ENCODE results near the gene PTH2R. TPM values are rescaled to one million over a fixed set of nuclear protein-coding genes. Genes with fewer than 3 reads are reported as not detected.

PTH2R gene
- polyA plus RNA-seq, 4 donors, result 0.04 TPM; not detected in 3

DNA sequence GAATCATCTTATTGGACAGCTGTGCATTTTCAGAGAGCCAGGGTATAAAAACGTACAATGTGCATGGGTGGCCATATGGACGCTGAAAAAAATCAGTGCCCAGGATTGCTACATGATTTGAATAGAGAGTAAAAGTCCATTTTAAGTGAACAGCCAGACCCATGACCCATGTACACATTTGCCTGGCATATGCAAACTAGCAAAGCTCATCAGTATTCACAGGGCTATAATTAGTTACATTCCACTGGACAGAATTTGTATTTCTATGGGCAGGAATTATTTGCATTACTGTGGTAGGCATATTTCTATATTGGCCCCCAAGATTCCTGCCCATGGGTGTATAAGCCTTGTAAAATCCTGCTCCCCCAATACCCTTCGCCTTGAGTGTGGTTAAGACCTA lies 78.8 kb downstream of the PTH2R start:
- 83 to 86% (median 85%) methylated on average over 3 of the region's 3 CpGs for WGBS, 3 donors

GRCh38 chr2:208488686-208489564 lies 82.3 kb downstream of the PTH2R start:
- no peaks in the 10 kb centered on the region for H3K4me1 ChIP-seq (ENCODE audit: control insufficient read depth in 3 of 3, insufficient read depth in 2 of 3, low read depth in 1 of 3, low read length in 2 of 3)
- WGBS, 3 donors, result 28 to 50% (median 37%) methylated on average over 12 of the region's 12 CpGs
- peaks cover 0 to 1% (median 0%) of the 10 kb centered on the region in 3 donors for H3K27me3 ChIP-seq (ENCODE audit: control insufficient read depth in 3 of 3, insufficient read depth in 3 of 3, low read length in 3 of 3)
- no peak overlapping the region for H3K4me3 ChIP-seq (ENCODE audit: low read depth in 1 of 3, low read length in 3 of 3)
- H3K27ac ChIP-seq (ENCODE audit: low read depth in 1 of 3, low read length in 2 of 3), result no peak overlapping the region
- DNase-seq, result peak; percentile 3 to 13
- H3K36me3 ChIP-seq (ENCODE audit: control insufficient read depth in 3 of 3, insufficient read depth in 2 of 3, low read depth in 1 of 3, low read length in 3 of 3), result no peaks in the 10 kb centered on the region
- no peak for FAIRE-seq
- peaks cover 0 to 4% of the 10 kb centered on the region in 2 donors for H3K9me3 ChIP-seq (ENCODE audit: control insufficient read depth in 2 of 2, insufficient read depth in 1 of 2, low read depth in 1 of 2, low read length in 1 of 2)

More for the DNA sequence above, 78.8 kb downstream of the PTH2R start:
- Histone ChIP-seq H3K27ac (ENCODE audit: low read depth in 1 of 3, low read length in 2 of 3) (no peak overlapping the region), H3K9me3 (ENCODE audit: control insufficient read depth in 2 of 2, insufficient read depth in 1 of 2, low read depth in 1 of 2, low read length in 1 of 2) (peaks cover 0 to 15% of the 10 kb centered on the region in 2 donors), H3K27me3 (ENCODE audit: control insufficient read depth in 3 of 3, insufficient read depth in 3 of 3, low read length in 3 of 3) (no peaks in the 10 kb centered on the region), H3K4me3 (ENCODE audit: low read depth in 1 of 3, low read length in 3 of 3) (no peak overlapping the region), H3K4me1 (ENCODE audit: control insufficient read depth in 3 of 3, insufficient read depth in 2 of 3, low read depth in 1 of 3, low read length in 2 of 3) (no peaks in the 10 kb centered on the region), H3K36me3 (ENCODE audit: control insufficient read depth in 3 of 3, insufficient read depth in 2 of 3, low read depth in 1 of 3, low read length in 3 of 3) (no peaks in the 10 kb centered on the region)
- no peak for FAIRE-seq
- DNase-seq, result no peak

DNA sequence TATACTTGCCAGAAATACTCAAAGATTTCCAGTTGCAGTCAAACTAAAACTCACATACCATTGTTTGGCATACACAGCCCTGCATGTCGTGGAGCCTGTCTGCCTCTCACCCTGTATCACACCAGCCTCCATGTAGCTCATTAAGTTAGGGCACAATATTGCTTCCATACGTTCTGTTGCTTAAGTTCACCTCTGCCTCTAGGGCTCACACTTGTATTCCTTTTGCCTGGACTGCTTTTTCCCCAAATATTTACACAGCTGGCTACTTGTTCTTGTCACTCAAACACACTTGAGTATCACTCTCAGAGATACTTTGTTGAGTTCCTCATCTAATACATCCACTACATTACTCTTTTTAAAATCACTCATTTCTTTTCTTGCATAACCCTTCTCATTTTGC lies 83.1 kb downstream of the PTH2R start:
- H3K27ac ChIP-seq (ENCODE audit: low read depth in 1 of 3, low read length in 2 of 3), result no peak overlapping the region
- DNase-seq (peak; percentile 16 to 21), FAIRE-seq (no peak)
- peaks cover 0 to 4% of the 10 kb centered on the region in 2 donors for H3K9me3 ChIP-seq (ENCODE audit: control insufficient read depth in 2 of 2, insufficient read depth in 1 of 2, low read depth in 1 of 2, low read length in 1 of 2)
- peaks cover 0 to 1% (median 0%) of the 10 kb centered on the region in 3 donors for H3K27me3 ChIP-seq (ENCODE audit: control insufficient read depth in 3 of 3, insufficient read depth in 3 of 3, low read length in 3 of 3)
- 15 to 22% (median 19%) methylated on average over 2 of the region's 2 CpGs for WGBS, 3 donors
- H3K36me3 ChIP-seq (ENCODE audit: control insufficient read depth in 3 of 3, insufficient read depth in 2 of 3, low read depth in 1 of 3, low read length in 3 of 3), result no peaks in the 10 kb centered on the region
- H3K4me1 ChIP-seq (ENCODE audit: control insufficient read depth in 3 of 3, insufficient read depth in 2 of 3, low read depth in 1 of 3, low read length in 2 of 3), result no peaks in the 10 kb centered on the region
- no peak overlapping the region for H3K4me3 ChIP-seq (ENCODE audit: low read depth in 1 of 3, low read length in 3 of 3)

DNA sequence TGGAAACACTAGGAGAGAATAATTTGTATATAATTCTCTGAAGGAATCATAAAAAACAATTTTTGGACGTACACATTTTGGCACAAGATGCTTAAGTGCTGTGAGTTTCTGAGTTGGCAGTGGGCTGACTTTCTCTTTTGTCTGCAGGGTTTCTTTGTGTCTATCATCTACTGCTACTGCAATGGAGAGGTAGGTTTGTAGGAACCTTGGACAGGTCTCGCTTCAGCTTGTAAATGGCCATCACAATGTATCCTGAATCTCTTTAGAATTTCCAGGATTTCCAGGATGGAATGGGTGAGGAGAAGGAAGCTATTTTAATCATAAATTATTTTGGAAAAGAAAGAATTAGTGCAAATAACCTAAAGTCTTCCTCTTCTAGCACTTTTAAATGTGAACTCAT lies 83.9 kb downstream of the PTH2R start:
- WGBS, 3 donors, result 69 to 76% (median 70%) methylated on average over 2 of the region's 2 CpGs
- FAIRE-seq (no peak), DNase-seq (no peak)
- H3K4me3 ChIP-seq (ENCODE audit: low read depth in 1 of 3, low read length in 3 of 3), result no peak overlapping the region
- H3K9me3 ChIP-seq (ENCODE audit: control insufficient read depth in 2 of 2, insufficient read depth in 1 of 2, low read depth in 1 of 2, low read length in 1 of 2), result peaks cover 0 to 4% of the 10 kb centered on the region in 2 donors
- H3K27me3 ChIP-seq (ENCODE audit: control insufficient read depth in 3 of 3, insufficient read depth in 3 of 3, low read length in 3 of 3), result peaks cover 0 to 1% (median 0%) of the 10 kb centered on the region in 3 donors
- H3K4me1 ChIP-seq (ENCODE audit: control insufficient read depth in 3 of 3, insufficient read depth in 2 of 3, low read depth in 1 of 3, low read length in 2 of 3), result no peaks in the 10 kb centered on the region
- H3K27ac ChIP-seq (ENCODE audit: low read depth in 1 of 3, low read length in 2 of 3), result no peak overlapping the region
- H3K36me3 ChIP-seq (ENCODE audit: control insufficient read depth in 3 of 3, insufficient read depth in 2 of 3, low read depth in 1 of 3, low read length in 3 of 3), result no peaks in the 10 kb centered on the region

- H3K4me3 ChIP-seq (ENCODE audit: low read depth in 1 of 3, low read length in 3 of 3), result no peak overlapping the region
- H3K9me3 ChIP-seq (ENCODE audit: control insufficient read depth in 2 of 2, insufficient read depth in 1 of 2, low read depth in 1 of 2, low read length in 1 of 2), result peaks cover 0 to 4% of the 10 kb centered on the region in 2 donors
- no peaks in the 10 kb centered on the region for H3K36me3 ChIP-seq (ENCODE audit: control insufficient read depth in 3 of 3, insufficient read depth in 2 of 3, low read depth in 1 of 3, low read length in 3 of 3)
- DNase-seq, result no peak
- no peak overlapping the region for H3K27ac ChIP-seq (ENCODE audit: low read depth in 1 of 3, low read length in 2 of 3)
- FAIRE-seq, result no peak
- no peaks in the 10 kb centered on the region for H3K4me1 ChIP-seq (ENCODE audit: control insufficient read depth in 3 of 3, insufficient read depth in 2 of 3, low read depth in 1 of 3, low read length in 2 of 3)
- H3K27me3 ChIP-seq (ENCODE audit: control insufficient read depth in 3 of 3, insufficient read depth in 3 of 3, low read length in 3 of 3), result peaks cover 0 to 1% (median 0%) of the 10 kb centered on the region in 3 donors
- 49 to 53% (median 51%) methylated on average over 2 of the region's 2 CpGs for WGBS, 3 donors
Measured at GRCh38 chr2:208491641-208492040, 85.0 kb downstream of the PTH2R start.

DNA sequence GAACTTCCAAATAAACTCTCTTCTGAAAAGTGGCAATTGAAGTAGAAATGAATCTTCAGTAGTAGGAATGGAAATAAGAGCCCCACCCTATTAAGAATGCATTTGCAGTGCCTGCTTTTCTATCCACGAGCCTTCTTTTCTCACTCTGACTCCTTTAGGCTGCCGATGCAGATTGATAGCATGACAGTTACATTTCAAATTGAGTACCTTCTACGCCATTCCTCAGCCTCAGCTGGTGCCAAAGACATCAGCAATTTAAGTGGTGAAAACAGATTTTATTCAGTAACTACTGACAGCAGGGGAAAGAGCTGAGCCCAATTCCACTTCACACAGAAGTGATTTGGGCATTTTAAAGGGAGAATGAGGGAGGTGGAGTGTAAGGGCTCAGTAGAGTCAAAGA lies 85.5 kb downstream of the PTH2R start:
- no peaks in the 10 kb centered on the region for H3K4me1 ChIP-seq (ENCODE audit: control insufficient read depth in 3 of 3, insufficient read depth in 2 of 3, low read depth in 1 of 3, low read length in 2 of 3)
- no peak overlapping the region for H3K4me3 ChIP-seq (ENCODE audit: low read depth in 1 of 3, low read length in 3 of 3)
- H3K36me3 ChIP-seq (ENCODE audit: control insufficient read depth in 3 of 3, insufficient read depth in 2 of 3, low read depth in 1 of 3, low read length in 3 of 3), result no peaks in the 10 kb centered on the region
- DNase-seq (no peak), FAIRE-seq (no peak)
- 70 to 85% (median 76%) methylated on average over 3 of the region's 3 CpGs for WGBS, 3 donors
- H3K27ac ChIP-seq (ENCODE audit: low read depth in 1 of 3, low read length in 2 of 3), result no peak overlapping the region
- peaks cover 0 to 1% (median 0%) of the 10 kb centered on the region in 3 donors for H3K27me3 ChIP-seq (ENCODE audit: control insufficient read depth in 3 of 3, insufficient read depth in 3 of 3, low read length in 3 of 3)
- peaks cover 0 to 4% of the 10 kb centered on the region in 2 donors for H3K9me3 ChIP-seq (ENCODE audit: control insufficient read depth in 2 of 2, insufficient read depth in 1 of 2, low read depth in 1 of 2, low read length in 1 of 2)

GRCh38 chr2:208493186-208493585 lies 86.6 kb downstream of the PTH2R start:
- FAIRE-seq, result no peak
- 89 to 94% (median 90%) methylated on average over 12 of the region's 12 CpGs for WGBS, 3 donors
- Histone ChIP-seq H3K27me3 (ENCODE audit: control insufficient read depth in 3 of 3, insufficient read depth in 3 of 3, low read length in 3 of 3) (peaks cover 0 to 1% (median 0%) of the 10 kb centered on the region in 3 donors), H3K4me3 (ENCODE audit: low read depth in 1 of 3, low read length in 3 of 3) (no peak overlapping the region), H3K4me1 (ENCODE audit: control insufficient read depth in 3 of 3, insufficient read depth in 2 of 3, low read depth in 1 of 3, low read length in 2 of 3) (no peaks in the 10 kb centered on the region), H3K27ac (ENCODE audit: low read depth in 1 of 3, low read length in 2 of 3) (no peak overlapping the region), H3K9me3 (ENCODE audit: control insufficient read depth in 2 of 2, insufficient read depth in 1 of 2, low read depth in 1 of 2, low read length in 1 of 2) (no peaks in the 10 kb centered on the region), H3K36me3 (ENCODE audit: control insufficient read depth in 3 of 3, insufficient read depth in 2 of 3, low read depth in 1 of 3, low read length in 3 of 3) (no peaks in the 10 kb centered on the region)
- DNase-seq, result no peak

- no peak overlapping the region for H3K27ac ChIP-seq (ENCODE audit: low read depth in 1 of 3, low read length in 2 of 3)
- no peaks in the 10 kb centered on the region for H3K4me1 ChIP-seq (ENCODE audit: control insufficient read depth in 3 of 3, insufficient read depth in 2 of 3, low read depth in 1 of 3, low read length in 2 of 3)
- no peak for DNase-seq
- no peak for FAIRE-seq
- no peaks in the 10 kb centered on the region for H3K9me3 ChIP-seq (ENCODE audit: control insufficient read depth in 2 of 2, insufficient read depth in 1 of 2, low read depth in 1 of 2, low read length in 1 of 2)
- H3K36me3 ChIP-seq (ENCODE audit: control insufficient read depth in 3 of 3, insufficient read depth in 2 of 3, low read depth in 1 of 3, low read length in 3 of 3), result no peaks in the 10 kb centered on the region
- no peak overlapping the region for H3K4me3 ChIP-seq (ENCODE audit: low read depth in 1 of 3, low read length in 3 of 3)
- WGBS, 3 donors, result 71 to 80% (median 77%) methylated on average over 2 of the region's 2 CpGs
- peaks cover 0 to 1% (median 0%) of the 10 kb centered on the region in 3 donors for H3K27me3 ChIP-seq (ENCODE audit: control insufficient read depth in 3 of 3, insufficient read depth in 3 of 3, low read length in 3 of 3)
Measured at GRCh38 chr2:208496129-208496528, 89.5 kb downstream of the PTH2R start.

Data from small intestine (tissue), 7 donors.